ENCODE results near the gene TMOD1.
A peak's percentile ranks its signal among the peaks of the same experiment; 100 is the strongest.

The TMOD1 gene

DNA sequence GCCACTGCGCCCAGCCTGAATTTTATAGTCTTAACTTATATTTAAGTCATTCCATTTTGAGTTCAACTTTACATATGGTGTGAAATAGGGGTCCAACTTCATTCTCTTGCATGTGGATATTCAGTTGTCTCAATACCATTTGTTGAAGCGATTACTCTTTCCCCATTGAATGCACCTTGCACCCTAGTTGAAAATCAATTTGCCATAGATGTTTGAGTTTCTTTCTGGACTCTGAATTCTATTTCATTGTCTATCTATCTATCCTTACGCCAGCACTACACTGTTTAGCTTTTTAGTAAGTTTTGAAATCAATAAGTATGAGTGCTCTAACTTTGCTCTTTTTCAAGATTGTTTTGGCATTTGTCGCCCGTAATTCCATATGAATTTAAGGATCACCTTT lies 49.8 kb downstream of the TMOD1 start:
- no peak for DNase-seq

DNA sequence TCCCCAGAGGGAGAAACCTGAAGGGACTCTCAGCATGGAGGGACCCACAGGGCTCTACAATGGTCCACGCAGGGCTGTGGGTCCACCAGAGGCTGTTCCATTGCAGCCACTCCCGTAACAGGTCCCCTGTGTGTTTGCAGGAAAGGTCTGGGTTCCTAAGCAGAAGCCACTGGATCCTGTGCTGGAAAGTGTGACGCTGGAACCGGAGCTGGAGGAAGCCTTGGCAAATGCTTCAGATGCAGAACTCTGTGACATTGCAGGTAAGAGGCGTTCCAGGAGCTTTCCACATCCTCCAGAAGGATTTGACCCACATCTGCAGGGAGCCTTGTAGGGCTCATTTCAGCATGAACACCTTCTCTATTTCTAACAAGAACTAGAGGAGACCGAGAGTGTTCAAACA lies 51.7 kb downstream of the TMOD1 start:
- no peak for DNase-seq

- no peak for DNase-seq
These were observed 52.4 kb downstream of the TMOD1 start for GRCh38 chr9:97553841-97554240.

GRCh38 chr9:97554566-97555075 lies 53.2 kb downstream of the TMOD1 start:
- no peak for DNase-seq

DNA sequence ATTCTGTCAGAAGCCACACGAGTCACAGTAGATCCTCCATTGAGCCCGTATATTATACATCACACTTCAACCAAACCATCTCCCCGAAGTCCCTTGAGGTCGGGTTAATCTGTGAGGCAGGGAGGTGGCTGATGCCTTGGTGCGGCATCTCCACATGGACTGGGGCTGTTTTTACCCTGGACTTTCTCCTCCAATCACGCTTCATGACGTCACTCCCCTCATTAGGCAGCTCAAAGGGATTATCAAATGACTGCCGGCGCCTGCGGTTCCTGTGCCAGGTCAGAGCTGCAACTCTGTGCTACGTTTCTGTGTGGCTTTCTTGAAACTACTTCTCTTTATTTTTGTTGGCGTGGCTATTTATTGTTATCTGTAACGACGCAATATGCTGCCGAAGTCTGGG lies 53.7 kb downstream of the TMOD1 start:
- DNase-seq: no peak

GRCh38 chr9:97556036-97556720 lies 54.7 kb downstream of the TMOD1 start:
- no peak for DNase-seq

DNA sequence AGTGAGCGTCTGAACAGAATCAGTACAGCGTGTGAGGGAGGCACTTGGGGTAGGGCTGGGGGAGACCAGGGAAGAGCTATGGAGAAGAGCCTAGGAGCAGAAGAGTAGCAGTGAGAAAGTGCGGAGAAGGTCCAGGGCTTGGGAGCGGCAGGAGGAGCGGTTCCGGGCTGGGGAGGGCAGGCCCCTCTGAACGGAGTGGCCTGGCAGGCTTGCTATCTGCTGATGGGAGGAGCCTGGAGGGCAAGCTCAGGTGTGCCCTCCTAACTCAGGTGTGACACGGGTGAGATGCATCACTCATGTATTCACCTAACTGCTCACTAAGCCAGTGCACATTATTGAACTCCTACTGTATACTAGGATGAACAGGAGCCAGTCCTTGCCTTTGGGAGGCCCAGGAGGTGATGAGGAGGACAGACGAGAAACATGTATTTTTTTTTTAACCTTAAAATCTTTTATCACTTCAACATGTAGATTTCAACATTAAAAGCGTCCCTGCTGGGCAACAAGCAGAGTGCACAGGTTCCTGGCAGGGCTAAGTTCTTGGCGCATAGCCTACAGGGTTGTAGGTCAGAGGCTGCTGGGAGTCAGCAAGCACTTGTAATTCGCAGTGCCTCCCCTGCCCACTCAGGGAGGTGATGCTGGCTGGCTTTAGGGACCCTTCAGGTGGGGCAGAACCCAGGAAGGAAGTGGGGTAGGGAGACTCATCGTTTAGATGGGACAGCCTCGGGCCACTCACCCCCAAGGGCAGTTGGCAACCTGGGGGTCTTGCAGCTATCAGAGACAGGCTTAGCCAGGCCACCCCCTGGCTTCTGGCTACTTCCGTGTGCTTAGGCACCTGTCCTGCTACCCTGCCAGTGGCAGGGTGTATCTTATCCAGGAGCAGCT lies 55.5 kb downstream of the TMOD1 start:
- DNase-seq: no peak

GRCh38 chr9:97557606-97558095 lies 56.2 kb downstream of the TMOD1 start:
- DNase-seq: peak; percentile 42 to 53

DNA sequence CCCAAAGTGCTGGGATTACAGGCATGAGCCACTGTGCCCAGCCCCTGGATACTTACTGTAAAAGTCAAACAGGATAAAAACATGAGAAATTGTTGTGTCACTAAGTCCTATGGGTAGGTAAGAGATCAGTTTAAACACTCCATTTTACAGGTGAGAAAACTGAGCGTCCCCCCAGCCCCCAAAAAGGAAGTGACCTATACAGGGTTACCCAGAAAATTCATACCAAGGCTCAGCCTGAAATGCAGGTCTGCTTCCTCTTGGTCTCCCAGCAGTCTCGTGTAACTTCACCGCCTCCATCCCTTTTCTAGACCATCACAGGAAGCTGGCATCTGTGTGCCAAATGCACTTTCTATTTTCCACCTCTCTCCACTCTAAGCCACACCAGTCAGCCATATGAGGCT lies 57.2 kb downstream of the TMOD1 start:
- no peak for DNase-seq

GRCh38 chr9:97559111-97559514 lies 57.6 kb downstream of the TMOD1 start:
- DNase-seq: no peak

- no peak for DNase-seq
These were observed 58.7 kb downstream of the TMOD1 start for GRCh38 chr9:97560154-97560553.

DNA sequence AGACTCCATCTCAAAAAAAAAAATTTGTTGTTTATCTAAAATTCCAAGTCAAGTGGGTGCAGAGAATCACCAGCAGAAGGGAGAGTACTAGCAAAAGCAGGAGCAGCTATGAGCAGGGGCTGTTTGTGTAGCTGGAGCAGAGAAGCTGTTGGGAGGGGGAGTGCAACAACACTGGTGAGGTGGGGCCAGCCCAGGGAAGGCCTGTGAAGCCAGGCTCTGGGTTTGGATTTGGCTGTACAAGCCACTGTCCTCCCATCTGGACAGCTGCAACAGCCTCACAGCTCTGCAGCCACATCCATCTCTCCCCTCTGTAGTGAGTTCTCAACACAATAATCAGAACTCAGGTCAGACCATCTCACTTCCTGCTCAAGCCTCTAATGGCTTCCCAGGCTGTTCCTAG lies 59.4 kb downstream of the TMOD1 start:
- DNase-seq: no peak

DNA sequence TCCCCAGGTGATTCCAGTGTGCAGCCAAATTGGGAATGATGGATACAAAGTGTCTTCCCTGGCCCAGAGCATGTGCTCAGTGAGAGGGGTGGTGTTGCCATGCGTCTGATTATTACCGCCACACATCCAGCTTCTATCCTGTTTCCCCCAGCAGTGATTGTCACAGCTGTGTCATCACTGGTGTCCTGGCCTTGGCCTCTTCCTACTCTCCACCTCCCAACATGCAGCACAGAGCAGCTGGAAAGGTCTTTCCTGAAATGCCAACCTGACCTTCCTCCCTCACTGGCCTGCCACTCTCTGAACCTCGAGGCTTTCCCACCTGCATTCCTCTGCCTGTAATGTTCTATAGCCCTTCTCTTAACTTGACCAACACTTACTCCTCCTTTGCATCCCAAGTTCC lies 60.0 kb downstream of the TMOD1 start:
- DNase-seq: no peak

DNA sequence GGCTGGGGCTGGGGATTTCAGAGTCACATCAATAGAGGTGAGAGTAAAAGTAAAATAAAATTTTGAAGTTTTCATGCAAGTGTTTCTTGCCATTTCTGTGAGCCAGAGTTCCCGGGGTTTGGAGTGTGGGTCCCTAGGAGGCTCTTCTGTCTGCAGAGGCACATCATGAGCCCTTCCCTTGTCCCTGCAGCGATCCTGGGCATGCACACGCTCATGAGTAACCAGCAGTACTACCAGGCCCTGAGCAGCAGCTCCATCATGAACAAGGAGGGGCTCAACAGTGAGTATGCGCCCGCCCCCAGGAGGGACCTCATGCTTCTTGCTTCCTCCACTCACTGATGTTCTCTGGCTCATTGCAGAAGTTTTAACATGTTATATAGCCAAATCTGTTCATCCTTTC lies 61.1 kb downstream of the TMOD1 start:
- no peak for DNase-seq

- DNase-seq: no peak
These were observed 62.1 kb downstream of the TMOD1 start for GRCh38 chr9:97563458-97564135.

DNA sequence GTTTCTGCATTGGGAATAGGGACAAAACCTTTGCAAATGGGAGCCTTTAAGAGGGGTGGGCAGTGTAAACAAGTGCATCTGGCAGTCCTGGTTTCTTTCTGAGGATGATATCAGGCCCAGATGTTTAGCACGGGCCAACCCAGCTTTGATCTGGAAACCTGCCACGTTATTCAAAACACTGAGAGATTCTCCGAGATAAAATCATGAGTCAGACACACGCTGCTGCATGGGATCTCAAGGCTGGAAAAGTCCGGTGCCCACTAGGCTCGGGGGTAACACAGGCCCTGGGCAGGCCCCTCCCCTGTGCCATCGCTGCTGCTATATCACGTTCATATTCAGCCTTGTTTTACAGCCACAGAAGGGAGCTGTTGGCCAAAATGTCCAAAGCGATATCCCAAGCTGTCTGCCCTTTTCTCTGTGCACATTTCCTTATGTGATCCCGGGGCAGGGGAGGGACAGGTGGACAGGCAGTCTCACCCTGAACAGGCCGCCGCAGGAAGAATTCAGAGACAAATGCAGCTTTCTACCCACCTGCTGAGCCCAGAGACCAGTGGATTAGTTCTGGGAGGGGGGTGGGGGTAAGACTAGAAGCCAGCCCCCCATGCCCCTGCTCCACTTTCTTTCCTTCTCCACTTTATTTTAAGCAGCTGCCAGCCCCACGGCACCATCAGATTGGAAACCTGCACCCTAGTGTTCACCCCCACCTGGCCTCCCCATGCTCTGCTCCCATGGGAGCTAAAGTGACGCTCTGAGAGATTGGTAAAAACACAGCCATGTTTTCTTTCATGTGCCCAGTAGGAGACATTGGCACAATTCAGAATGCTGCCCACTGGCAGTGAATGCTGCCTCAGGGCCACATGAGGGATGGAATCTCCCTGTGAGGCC lies 63.1 kb downstream of the TMOD1 start:
- no peak for DNase-seq

- DNase-seq: no peak
These were observed 63.8 kb downstream of the TMOD1 start for GRCh38 chr9:97565262-97565661.

DNA sequence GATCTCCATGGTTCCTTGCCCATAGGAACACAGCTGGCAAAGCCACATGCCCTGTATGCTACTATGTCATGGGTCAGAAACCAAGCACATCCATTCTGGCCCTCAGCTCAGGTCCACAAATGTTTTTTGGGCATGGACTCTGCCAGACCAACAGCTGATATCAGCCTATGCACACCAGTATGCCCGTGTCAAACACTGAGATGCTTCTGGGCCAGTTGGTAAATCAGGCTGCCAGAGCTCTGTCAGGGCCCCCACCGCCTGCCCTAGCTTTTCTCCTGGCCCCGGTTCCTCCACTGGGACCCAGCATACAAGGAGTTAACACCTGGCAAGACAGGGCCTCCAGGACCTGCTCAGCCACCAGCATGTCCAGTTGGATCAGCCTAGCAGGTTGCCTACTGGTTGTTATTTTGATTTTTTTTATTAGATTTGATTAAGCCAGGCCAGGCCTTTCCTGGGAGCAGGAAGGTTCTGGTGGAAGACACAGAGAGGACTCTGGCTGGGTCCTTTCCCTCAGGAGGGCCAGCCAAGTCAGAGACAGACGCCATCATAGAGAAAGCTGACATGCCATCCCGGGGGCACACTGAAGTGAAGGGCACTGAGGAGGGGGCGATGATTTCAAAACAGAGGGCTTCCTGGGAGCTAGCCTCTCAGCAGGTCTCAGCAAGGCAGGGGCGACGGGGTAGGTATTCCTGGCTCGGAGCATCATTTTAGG lies 65.9 kb downstream of the TMOD1 start:
- no peak for DNase-seq

DNA sequence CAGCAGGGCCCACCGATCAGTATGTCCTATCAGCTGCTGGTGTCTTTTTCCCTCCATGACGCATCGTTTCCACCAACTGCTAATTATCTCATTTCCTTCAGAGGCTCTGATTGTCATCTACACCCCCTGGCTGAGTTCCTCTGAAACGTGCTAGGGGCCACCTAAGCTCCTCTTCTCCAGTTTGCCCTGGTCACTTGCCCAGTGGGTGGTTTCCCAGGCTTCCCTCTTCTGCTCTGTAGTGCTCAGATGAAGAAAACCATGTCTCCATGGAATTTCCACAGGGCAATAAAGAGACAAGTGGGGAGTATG lies 66.4 kb downstream of the TMOD1 start:
- peak in 1 of 2 donors; percentile 14 for DNase-seq

GRCh38 chr9:97568461-97569275 lies 67.2 kb downstream of the TMOD1 start:
- DNase-seq: no peak

DNA sequence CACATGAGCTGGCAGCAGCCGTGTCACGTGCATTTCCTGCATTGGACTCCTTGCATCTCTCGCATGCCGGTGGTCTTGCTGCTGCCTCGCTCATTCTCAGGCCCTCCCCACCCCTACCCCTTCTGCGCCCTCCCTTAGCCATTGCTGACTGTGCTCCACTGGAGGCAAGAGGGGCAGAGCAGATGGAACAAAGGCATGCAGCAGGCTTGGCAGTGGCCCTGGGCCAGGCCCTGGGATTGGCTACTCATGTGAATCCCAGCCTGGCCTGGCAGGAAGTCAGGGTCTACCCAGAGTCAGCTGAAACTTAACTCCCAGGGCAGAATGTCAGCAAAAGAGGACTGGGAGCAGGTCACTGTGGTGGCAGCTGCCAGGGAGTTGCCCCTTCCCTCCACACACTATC lies 69.4 kb downstream of the TMOD1 start:
- no peak for DNase-seq
